Spleen (tissue), 7 donors: ENCODE measurements around the gene TXNL4A.

Experiments used
- CTCF ChIP-seq, 11 experiments: fragments of 200-600 bp in 7 of 11; fragments of 450-650 bp in 4 of 11; sonication (generic) in 4 of 11; IDR thresholded peaks in 8 of 11; conservative IDR thresholded peaks in 3 of 11; 1 replicate in 7 of 11; 2 replicates in 4 of 11; pipeline versions ENCODE4 v1.4.0 to v1.8.0; 2016 to 2021; ENCODE audit warnings: antibody characterized with exemption in 11 of 11, inconsistent platforms in 4 of 11, mild to moderate bottlenecking in 1 of 11
- POLR2A ChIP-seq, 3 donors: fragments of 450-650 bp; IDR thresholded peaks; one replicate each; pipeline ENCODE4 v1.5.1; 2017; ENCODE audit warnings: antibody characterized with exemption in 3 of 3, mild to moderate bottlenecking in 1 of 3
- donor health status: DM: no; HTN: no; CAD: no; lungs with moderate emphysema.
- donor health status: DM: no; HTN: no; CAD: no.
- donor health status: DM: no; HTN: no; CAD: no.

- peak in 1 of 11 experiments; percentile 28 for TF ChIP-seq CTCF (IDR thresholded peaks at IDR 0.05 in 8 of 11, conservative IDR thresholded peaks at IDR 0.05 in 3 of 11)
- TF ChIP-seq POLR2A (IDR thresholded peaks at IDR 0.05) = no peak
Measured at GRCh38 chr18:79933765-79934164, 54.6 kb downstream of the TXNL4A start.
